Neural crest cell (in vitro differentiated cells): ENCODE results near the gene CADM1. TPM values are rescaled to one million over a fixed set of nuclear protein-coding genes. Genes with fewer than 3 reads are reported as not detected.
A peak's percentile ranks its signal among the peaks of the same experiment; 100 is the strongest.

Experiments
- DNase-seq: peaks from one replicate; pipeline ENCODE4 v3.0.0; 2021; ENCODE audit warnings: low read depth, mixed read lengths, low spot score
- H3K27ac Mint-ChIP-seq: one replicate; pipeline ENCODE4 v1.8.0; 2021; ENCODE audit warnings: mild to moderate bottlenecking, mixed read lengths; ENCODE audit not compliant: unreplicated experiment
- H3K27me3 Mint-ChIP-seq: 2 replicates; pipeline ENCODE4 v1.8.0; 2021; ENCODE audit warnings: low read depth, mild to moderate bottlenecking, mixed read lengths
- H3K36me3 Mint-ChIP-seq: 2 replicates; pipeline ENCODE4 v1.8.0; 2021; ENCODE audit warnings: low read depth, mild to moderate bottlenecking, mixed read lengths
- H3K4me1 Mint-ChIP-seq: 2 replicates; pipeline ENCODE4 v1.8.0; 2021; ENCODE audit warnings: mixed read lengths
- H3K4me3 Mint-ChIP-seq: one replicate; pipeline ENCODE4 v1.8.0; 2021; ENCODE audit warnings: mild to moderate bottlenecking, mixed read lengths
- H3K9me3 Mint-ChIP-seq: 2 replicates; pipeline ENCODE4 v1.8.0; 2021; ENCODE audit warnings: mixed read lengths
- CTCF ChIP-seq: fragments of 200-600 bp; sonication (generic); conservative IDR thresholded peaks from 2 replicates; pipeline ENCODE4 v1.5.0; 2021; ENCODE audit warnings: antibody characterized with exemption, mild to moderate bottlenecking
- total RNA-seq: library from RNA; stranded (reverse); gene quantifications from 2 replicates; pipeline ENCODE4 v1.2.1, GENCODE V29; 2021

CADM1 gene
- total RNA-seq, 1 donor from 2014 or later, result 112 TPM

- Mint-ChIP-seq H3K27ac (peak overlapping the region; percentile 3), H3K4me3 (no peak overlapping the region), H3K36me3 (no peaks in the 10 kb centered on the region), H3K4me1 (peaks cover 37% of the 10 kb centered on the region), H3K27me3 (no peaks in the 10 kb centered on the region), H3K9me3 (no peaks in the 10 kb centered on the region)
- DNase-seq, result no peak
- no peak for TF ChIP-seq CTCF
These were observed 325.5 kb downstream of the CADM1 start for GRCh38 chr11:115178705-115179104.

GRCh38 chr11:115173136-115173535 lies 331.1 kb downstream of the CADM1 start:
- no peaks in the 10 kb centered on the region for H3K27me3 Mint-ChIP-seq
- H3K9me3 Mint-ChIP-seq, result no peaks in the 10 kb centered on the region
- TF ChIP-seq CTCF, result no peak
- H3K4me1 Mint-ChIP-seq, result peaks cover 23% of the 10 kb centered on the region
- no peak for DNase-seq
- H3K27ac Mint-ChIP-seq, result no peak overlapping the region
- H3K4me3 Mint-ChIP-seq, result no peak overlapping the region
- peaks cover 6% of the 10 kb centered on the region for H3K36me3 Mint-ChIP-seq

GRCh38 chr11:115170133-115170815 lies 333.9 kb downstream of the CADM1 start:
- Mint-ChIP-seq H3K9me3 (no peaks in the 10 kb centered on the region), H3K27me3 (peaks cover 14% of the 10 kb centered on the region), H3K4me1 (peaks cover 22% of the 10 kb centered on the region), H3K4me3 (no peak overlapping the region), H3K36me3 (peaks cover 6% of the 10 kb centered on the region), H3K27ac (no peak overlapping the region)
- peak; percentile 83 for TF ChIP-seq CTCF
- peak; percentile 56 for DNase-seq

GRCh38 chr11:115169251-115169650 lies 335.0 kb downstream of the CADM1 start:
- no peak for DNase-seq
- H3K27me3 Mint-ChIP-seq, result peaks cover 22% of the 10 kb centered on the region
- no peaks in the 10 kb centered on the region for H3K9me3 Mint-ChIP-seq
- no peak for TF ChIP-seq CTCF
- peaks cover 20% of the 10 kb centered on the region for H3K4me1 Mint-ChIP-seq
- H3K27ac Mint-ChIP-seq, result no peak overlapping the region
- H3K4me3 Mint-ChIP-seq, result no peak overlapping the region
- peaks cover 6% of the 10 kb centered on the region for H3K36me3 Mint-ChIP-seq

GRCh38 chr11:115168686-115169085 lies 335.5 kb downstream of the CADM1 start:
- Mint-ChIP-seq H3K36me3 (peaks cover 6% of the 10 kb centered on the region), H3K4me3 (no peak overlapping the region), H3K9me3 (no peaks in the 10 kb centered on the region), H3K27ac (no peak overlapping the region), H3K4me1 (peaks cover 20% of the 10 kb centered on the region), H3K27me3 (peaks cover 27% of the 10 kb centered on the region)
- no peak for TF ChIP-seq CTCF
- no peak for DNase-seq
